WTC11 (cell line): ENCODE results near the gene HDGFL2. TPM values are rescaled to one million over a fixed set of nuclear protein-coding genes. Genes with fewer than 3 reads are reported as not detected.
"Not testable (repeated sequence)": the region's sequence is repeated elsewhere in the genome, so short reads cannot be mapped to it uniquely, and the experiment has no call there.

Experiments
- ATAC-seq: fragments of 200-7000 bp; cut with Tn5 transposase; 2 replicates; pipeline ENCODE4 v1.10.0; 2021; ENCODE audit warnings: mild to moderate bottlenecking, moderate library complexity
- CTCF ChIA-PET: fragments of 300-600 bp; sonication (Branson Sonifier 250); formaldehyde crosslinking; loops from one replicate; lab custom pipeline; 2021; ENCODE audit warnings: antibody characterized with exemption; lab: Charles Lee
- POLR2A ChIA-PET: fragments of 350-600 bp; sonication (Branson Sonifier 250); formaldehyde crosslinking; loops from one replicate; lab custom pipeline; 2021; ENCODE audit warnings: antibody characterized with exemption; lab: Charles Lee
- DNase-seq: peaks from one replicate; pipeline ENCODE4 v3.0.0; 2021; ENCODE audit warnings: low spot score
- H3K27ac Mint-ChIP-seq: 2 replicates; pipeline ENCODE4 v1.8.0; 2021; ENCODE audit warnings: mixed read lengths
- H3K27me3 Mint-ChIP-seq: 2 replicates; pipeline ENCODE4 v1.8.0; 2021; ENCODE audit warnings: low read depth, mild to moderate bottlenecking, moderate library complexity, mixed read lengths
- H3K36me3 Mint-ChIP-seq: 2 replicates; pipeline ENCODE4 v1.8.0; 2021; ENCODE audit warnings: mixed read lengths
- H3K4me1 Mint-ChIP-seq: 2 replicates; pipeline ENCODE4 v1.8.0; 2022; ENCODE audit warnings: mixed read lengths
- H3K4me3 Mint-ChIP-seq: 2 replicates; pipeline ENCODE4 v1.8.0; 2021; ENCODE audit warnings: mild to moderate bottlenecking, moderate library complexity, mixed read lengths
- H3K9me3 Mint-ChIP-seq: 2 replicates; pipeline ENCODE4 v1.8.0; 2021; ENCODE audit warnings: mixed read lengths
- CREB1 ChIP-seq: sonication (generic); formaldehyde crosslinking; IDR thresholded peaks from 2 replicates; pipeline ENCODE4 v1.8.0; 2023; ENCODE audit warnings: mild to moderate bottlenecking, missing genetic modification reagents
- GABPB1 ChIP-seq: sonication (generic); formaldehyde crosslinking; IDR thresholded peaks from 2 replicates; pipeline ENCODE4 v1.8.1; 2023; ENCODE audit warnings: mild to moderate bottlenecking, missing genetic modification reagents
- NR1H2 ChIP-seq: sonication (generic); formaldehyde crosslinking; IDR thresholded peaks from 2 replicates; pipeline ENCODE4 v1.9.0; 2021; ENCODE audit warnings: mild to moderate bottlenecking, moderate library complexity, missing genetic modification reagents
- NR2C2 ChIP-seq: sonication (generic); formaldehyde crosslinking; IDR thresholded peaks from 2 replicates; pipeline ENCODE4 v1.8.0; 2022; ENCODE audit warnings: mild to moderate bottlenecking, missing genetic modification reagents
- OVOL2 ChIP-seq: fragments of 250-450 bp; sonication (Bioruptor Pico); IDR thresholded peaks from 2 replicates; pipeline ENCODE4 v1.9.0; 2021; ENCODE audit warnings: mild to moderate bottlenecking, borderline replicate concordance
- SOX15 ChIP-seq: fragments of 250-450 bp; sonication (Bioruptor Pico); IDR thresholded peaks from 2 replicates; pipeline ENCODE4 v1.9.0; 2021; ENCODE audit warnings: mild to moderate bottlenecking
- SP1 ChIP-seq: sonication (generic); formaldehyde crosslinking; conservative IDR thresholded peaks from 2 replicates; pipeline ENCODE4 v1.8.1; 2022; ENCODE audit warnings: missing genetic modification reagents
- ZNF121 ChIP-seq: sonication (generic); formaldehyde crosslinking; IDR thresholded peaks from 2 replicates; pipeline ENCODE4 v1.8.0; 2023; ENCODE audit warnings: missing genetic modification reagents
- ZNF416 ChIP-seq: fragments of 250-450 bp; sonication (Bioruptor Pico); IDR thresholded peaks from 2 replicates; pipeline ENCODE4 v1.9.0; 2021; ENCODE audit warnings: mild to moderate bottlenecking, inconsistent platforms
- total RNA-seq: library from RNA; stranded (reverse); gene quantifications from 3 replicates; pipeline ENCODE4 v1.2.3, GENCODE V29; 2021
- TF ChIP-seq, protein P1 (sequence below): sonication (generic); formaldehyde crosslinking; IDR thresholded peaks from 2 replicates; pipeline ENCODE4 v1.8.0; 2022; ENCODE audit warnings: mild to moderate bottlenecking, missing genetic modification reagents

The HDGFL2 gene
- total RNA-seq, 1 experiment from 2014 or later, result 115 TPM

DNA sequence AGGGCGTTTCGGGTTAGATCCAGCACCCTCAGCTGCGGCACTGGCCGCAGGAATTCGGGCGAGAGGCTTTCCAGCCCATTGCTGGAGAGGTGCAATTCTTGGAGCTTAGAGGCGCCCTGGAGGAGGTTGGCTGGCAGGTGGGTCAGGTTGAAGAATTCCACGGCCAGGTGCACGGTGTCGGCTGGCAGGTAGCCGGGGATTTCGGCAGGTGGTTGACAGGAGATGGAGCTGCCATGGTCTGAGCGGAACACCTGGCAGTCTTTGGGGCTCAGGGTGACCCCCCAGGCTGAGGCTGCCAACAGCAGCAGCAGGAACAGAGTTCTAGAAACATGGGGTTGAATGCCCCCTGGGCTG is 66.5 kb downstream of the HDGFL2 start (continued):
- TF ChIP-seq SP1, result no peak
- TF ChIP-seq NR2C2 (CRISPR knock-in tag), result no peak
- TF ChIP-seq ZNF121, result no peak

DNA sequence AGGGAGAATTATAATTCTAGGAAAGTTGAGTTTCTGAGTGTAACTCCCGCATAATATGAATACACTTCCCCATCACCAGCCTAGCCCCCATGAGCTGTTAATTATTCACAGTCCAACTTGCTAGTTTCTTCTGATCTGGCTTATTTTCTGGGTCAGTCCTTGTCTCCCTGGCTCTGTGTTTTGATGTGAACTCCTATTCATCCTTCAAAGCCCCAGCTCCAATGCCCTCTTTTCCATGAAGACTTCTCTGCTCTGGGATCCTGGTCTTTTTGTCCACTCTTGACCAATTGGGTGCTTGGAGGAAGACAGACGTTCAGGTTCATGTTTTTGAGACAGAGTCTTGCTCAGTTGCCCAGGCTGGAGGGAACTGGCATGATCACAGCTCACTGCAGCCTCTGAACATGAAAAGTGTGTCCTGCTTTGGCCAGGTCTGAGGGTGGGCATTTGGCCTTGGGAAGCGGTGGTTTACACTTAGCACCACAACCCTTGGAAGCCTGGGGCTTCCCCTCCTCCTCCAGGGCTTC is 67.1 kb downstream of the HDGFL2 start:
- DNase-seq (no peak), ATAC-seq (no peak)
- POLR2A ChIA-PET, result no interaction called here
- peaks cover 3% of the 10 kb centered on the region; the same call in 1 of the 2 replicates for H3K36me3 Mint-ChIP-seq
- peak; percentile 88 for TF ChIP-seq ZNF121
- no peak for TF ChIP-seq NR1H2 (CRISPR knock-in tag)
- TF ChIP-seq SOX15 (CRISPR knock-in tag), result no peak
- TF ChIP-seq, protein P1, sequence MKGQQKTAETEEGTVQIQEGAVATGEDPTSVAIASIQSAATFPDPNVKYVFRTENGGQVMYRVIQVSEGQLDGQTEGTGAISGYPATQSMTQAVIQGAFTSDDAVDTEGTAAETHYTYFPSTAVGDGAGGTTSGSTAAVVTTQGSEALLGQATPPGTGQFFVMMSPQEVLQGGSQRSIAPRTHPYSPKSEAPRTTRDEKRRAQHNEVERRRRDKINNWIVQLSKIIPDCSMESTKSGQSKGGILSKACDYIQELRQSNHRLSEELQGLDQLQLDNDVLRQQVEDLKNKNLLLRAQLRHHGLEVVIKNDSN, result no peak
- no peak overlapping the region for H3K4me3 Mint-ChIP-seq
- peaks cover 37% of the 10 kb centered on the region for H3K27me3 Mint-ChIP-seq
- H3K4me1 Mint-ChIP-seq, result peaks cover 4% of the 10 kb centered on the region; the same call in 1 of the 2 replicates
- CTCF ChIA-PET, result interaction anchor here (1.2 to 11.1 kb wide), 6 partner anchors 9 to 97 kb away, joined by 5 to 285 read pairs (median 8); no protein-coding TSS in a partner anchor
- peaks cover 4% of the 10 kb centered on the region for H3K9me3 Mint-ChIP-seq
- no peak overlapping the region for H3K27ac Mint-ChIP-seq

DNA sequence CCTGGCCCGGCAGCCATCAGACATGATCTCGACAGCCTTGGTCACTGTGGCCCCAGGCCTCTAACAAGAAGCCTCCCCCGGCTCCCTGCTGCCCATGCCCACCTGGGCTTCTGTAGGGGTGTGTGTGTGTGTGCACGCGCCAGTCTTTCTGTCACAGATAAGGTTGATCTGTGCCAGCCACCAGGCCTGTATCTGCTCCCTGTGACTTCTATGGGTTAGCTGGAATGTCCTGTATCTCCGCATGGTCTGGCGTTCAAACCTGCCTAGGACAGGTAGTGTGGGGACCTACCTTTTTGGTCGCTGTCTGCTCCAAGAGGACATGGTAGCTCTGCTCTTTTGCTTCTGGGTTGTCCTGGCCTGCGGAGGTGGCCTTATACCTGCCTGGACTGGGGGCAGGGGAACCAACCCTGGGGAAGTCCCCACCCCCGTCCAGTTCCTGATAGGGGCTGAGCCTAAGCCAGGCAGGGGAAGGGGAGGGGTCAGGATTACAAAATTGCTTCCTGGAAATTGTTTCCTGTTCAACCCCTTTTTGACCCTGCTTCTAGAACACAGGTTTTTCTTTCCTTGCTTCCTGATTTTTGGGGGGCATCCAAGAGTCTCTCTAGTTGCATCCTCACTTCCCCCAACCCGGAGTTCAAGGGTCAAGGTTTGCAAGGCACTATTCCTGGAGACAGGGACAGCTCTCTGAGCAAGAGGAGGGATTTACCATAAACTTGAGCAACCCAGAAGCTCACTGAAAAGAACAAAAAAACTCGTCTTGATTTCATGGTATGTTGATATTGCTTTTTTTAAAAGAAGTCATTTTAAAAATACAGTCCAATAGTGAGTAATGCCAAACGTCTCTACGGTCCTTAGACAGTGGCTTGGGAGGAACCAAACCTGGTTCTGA is 67.8 kb downstream of the HDGFL2 start, which contains the start of gene LRG1:
TSS of gene LRG1 (minus strand) at position 344 of the 889 bp plus-strand sequence. CDS start at position 321, 23 bp downstream.
- H3K27ac Mint-ChIP-seq, result no peak within 1 kb of the TSS
- no peak for TF ChIP-seq CREB1 (CRISPR knock-in tag)
- peak; percentile 21; the same call in 1 of the 2 replicates for TF ChIP-seq GABPB1 (CRISPR knock-in tag)
- TF ChIP-seq OVOL2 (CRISPR knock-in tag), result no peak
- H3K9me3 Mint-ChIP-seq, result peaks cover 4% of the 10 kb centered on the region
- peaks cover 4% of the 10 kb centered on the region; the same call in 1 of the 2 replicates for H3K4me1 Mint-ChIP-seq
- H3K4me3 Mint-ChIP-seq, result no peak within 1 kb of the TSS
- H3K27me3 Mint-ChIP-seq, result peaks cover 32% of the 10 kb centered on the region
- CTCF ChIA-PET, result interaction anchor here (1.5 to 11.1 kb wide), 6 partner anchors 8 to 96 kb away, joined by 3 to 285 read pairs (median 9); no protein-coding TSS in a partner anchor
- H3K36me3 Mint-ChIP-seq, result peaks cover 3% of the 10 kb centered on the region; the same call in 1 of the 2 replicates
- DNase-seq (no peak), ATAC-seq (peak; percentile 43)
- POLR2A ChIA-PET, result no interaction called here

DNA sequence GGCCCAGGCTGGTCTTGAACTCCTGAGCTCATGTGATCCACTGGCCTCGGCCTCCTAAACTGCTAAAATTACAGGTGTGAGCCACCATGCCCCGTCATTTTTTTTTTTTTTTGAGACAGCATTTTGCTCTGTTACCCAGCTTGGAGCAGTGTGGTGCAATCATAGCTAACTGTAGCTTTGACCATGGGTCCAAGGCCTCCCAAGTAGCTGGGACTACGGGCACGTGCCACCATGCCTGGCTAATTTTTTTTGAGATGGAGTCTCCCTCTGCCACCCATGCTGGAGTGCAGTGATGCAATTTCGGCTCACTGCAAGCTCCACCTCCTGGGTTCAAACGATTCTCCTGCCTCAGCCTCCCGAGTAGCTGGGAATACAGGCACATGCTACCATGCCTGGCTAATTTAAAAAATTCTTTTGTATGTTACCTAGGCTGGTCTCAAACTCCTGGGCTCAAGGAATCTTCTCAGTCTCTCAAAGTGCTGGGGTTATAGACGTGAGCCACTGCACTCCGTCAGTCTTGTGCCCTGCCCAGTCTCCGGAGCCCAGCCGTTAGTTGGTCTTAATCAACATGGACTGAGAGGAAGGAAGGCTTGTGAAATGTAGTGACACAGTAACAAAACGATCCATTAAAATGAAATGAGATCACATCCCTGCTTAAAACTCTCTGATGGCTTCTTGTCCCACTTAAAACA is 69.2 kb downstream of the HDGFL2 start:
- CTCF ChIA-PET, result interaction anchor here (0.6 to 11.1 kb wide), 8 partner anchors 17 to 354 kb away, joined by 3 to 285 read pairs (median 4); no protein-coding TSS in a partner anchor
- peaks cover 4% of the 10 kb centered on the region for H3K9me3 Mint-ChIP-seq
- no peak for DNase-seq
- TF ChIP-seq ZNF416 (CRISPR knock-in tag), result no peak
- TF ChIP-seq, all 79 proteins: peak for 0
- Mint-ChIP-seq H3K27ac (no peak overlapping the region), H3K27me3 (peaks cover 25% of the 10 kb centered on the region), H3K36me3 (peaks cover 3% of the 10 kb centered on the region; the same call in 1 of the 2 replicates), H3K4me1 (peaks cover 4% of the 10 kb centered on the region; the same call in 1 of the 2 replicates), H3K4me3 (no peak overlapping the region)
- POLR2A ChIA-PET, result no interaction called here
- no peak for ATAC-seq

DNA sequence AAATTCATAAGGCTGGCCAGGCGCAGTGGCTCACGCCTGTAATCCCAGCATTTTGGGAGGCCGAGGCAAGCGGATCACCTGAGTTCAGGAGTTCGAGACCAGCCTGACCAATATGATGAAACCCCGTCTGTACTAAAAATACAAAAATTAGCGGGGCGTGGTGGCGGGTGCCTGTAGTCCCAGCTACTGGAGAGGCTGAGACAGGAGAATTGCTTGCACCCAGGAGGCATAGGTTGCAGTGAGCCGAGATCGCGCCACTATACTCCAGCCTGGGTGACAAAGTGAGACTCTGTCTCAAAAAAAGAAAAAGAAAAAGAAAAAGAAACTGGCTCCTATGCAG is 69.7 kb downstream of the HDGFL2 start:
- H3K4me3 Mint-ChIP-seq, ATAC-seq, H3K9me3 Mint-ChIP-seq, H3K36me3 Mint-ChIP-seq, DNase-seq, H3K4me1 Mint-ChIP-seq, POLR2A ChIA-PET, H3K27ac Mint-ChIP-seq: not testable (repeated sequence)
- CTCF ChIA-PET, result interaction anchor here (0.7 to 11.1 kb wide), 4 partner anchors 17 to 135 kb away, joined by 4 to 285 read pairs (median 6); no protein-coding TSS in a partner anchor
- peaks cover 25% of the 10 kb centered on the region for H3K27me3 Mint-ChIP-seq
